GM20000 (cell line): ENCODE data around the gene NBL1.

Experiments used
- DNase-seq: peaks from one replicate; pipeline ENCODE4 v3.0.0; 2012; ENCODE audit warnings: low spot score
- CTCF ChIP-seq: IDR thresholded peaks from 2 replicates; pipeline ENCODE4 v1.5.1; 2012; ENCODE audit warnings: mild to moderate bottlenecking, control low read depth; ENCODE audit errors: extremely low read depth, missing control alignments

NBL1 gene

GRCh38 chr1:19706136-19706535 lies 62.0 kb downstream of the NBL1 start:
- TF ChIP-seq CTCF: no peak
- DNase-seq: no peak
